Thyroid gland (tissue), 4 donors: Measurements from ENCODE around the gene TMIGD2.

Experiments
- POLR2A ChIP-seq, 2 donors: fragments of 450-650 bp; IDR thresholded peaks; one replicate each; pipeline ENCODE4 v1.6.1; 2017; ENCODE audit warnings: antibody characterized with exemption in 2 of 2, mild to moderate bottlenecking in 2 of 2, moderate library complexity in 1 of 2
- TF ChIP-seq, protein P1 (sequence below), 6 experiments: fragments of 200-600 bp in 3 of 6; fragments of 450-650 bp in 3 of 6; sonication (generic) in 3 of 6; IDR thresholded peaks; one replicate each; pipeline ENCODE4 v1.5.1; 2016 to 2019; ENCODE audit warnings: antibody characterized with exemption in 6 of 6, mild to moderate bottlenecking in 2 of 6, inconsistent platforms in 1 of 6, moderate library complexity in 1 of 6

DNA sequence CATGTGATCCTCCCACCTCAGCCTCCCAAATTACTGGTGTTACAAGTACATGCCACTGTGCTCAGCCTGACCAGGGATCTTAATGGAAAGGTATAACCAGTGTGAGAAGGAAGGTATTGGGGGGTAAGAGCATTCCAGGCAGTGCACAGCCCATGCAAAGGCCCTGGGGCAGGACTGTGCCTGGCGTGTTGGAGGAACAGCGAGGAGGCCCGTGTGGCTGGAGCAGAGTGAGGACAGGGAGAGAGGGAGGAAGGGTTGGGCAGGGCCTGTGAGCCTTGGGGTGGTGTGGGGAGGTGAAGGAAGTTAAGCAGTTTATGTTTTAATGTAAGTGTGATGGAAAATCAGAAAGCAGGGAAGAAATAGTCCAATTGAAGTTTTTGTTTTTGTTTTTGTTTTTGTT is 1.6 kb downstream of the TMIGD2 start:
- TF ChIP-seq, protein P1, sequence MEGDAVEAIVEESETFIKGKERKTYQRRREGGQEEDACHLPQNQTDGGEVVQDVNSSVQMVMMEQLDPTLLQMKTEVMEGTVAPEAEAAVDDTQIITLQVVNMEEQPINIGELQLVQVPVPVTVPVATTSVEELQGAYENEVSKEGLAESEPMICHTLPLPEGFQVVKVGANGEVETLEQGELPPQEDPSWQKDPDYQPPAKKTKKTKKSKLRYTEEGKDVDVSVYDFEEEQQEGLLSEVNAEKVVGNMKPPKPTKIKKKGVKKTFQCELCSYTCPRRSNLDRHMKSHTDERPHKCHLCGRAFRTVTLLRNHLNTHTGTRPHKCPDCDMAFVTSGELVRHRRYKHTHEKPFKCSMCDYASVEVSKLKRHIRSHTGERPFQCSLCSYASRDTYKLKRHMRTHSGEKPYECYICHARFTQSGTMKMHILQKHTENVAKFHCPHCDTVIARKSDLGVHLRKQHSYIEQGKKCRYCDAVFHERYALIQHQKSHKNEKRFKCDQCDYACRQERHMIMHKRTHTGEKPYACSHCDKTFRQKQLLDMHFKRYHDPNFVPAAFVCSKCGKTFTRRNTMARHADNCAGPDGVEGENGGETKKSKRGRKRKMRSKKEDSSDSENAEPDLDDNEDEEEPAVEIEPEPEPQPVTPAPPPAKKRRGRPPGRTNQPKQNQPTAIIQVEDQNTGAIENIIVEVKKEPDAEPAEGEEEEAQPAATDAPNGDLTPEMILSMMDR (IDR thresholded peaks at IDR 0.05) = no peak
- TF ChIP-seq POLR2A (IDR thresholded peaks at IDR 0.05) = no peak
